GM23338 (cell line): ENCODE data around the gene RND3. TPM values are rescaled to one million over a fixed set of nuclear protein-coding genes. Genes with fewer than 3 reads are reported as not detected.

Experiments used
- ATAC-seq: fragments of 200-7000 bp; cut with Tn5 transposase; 3 replicates; pipeline ENCODE4 v1.9.1; 2020
- DNase-seq: peaks from one replicate; pipeline ENCODE4 v3.0.0-alpha.2; 2015; ENCODE audit warnings: low spot score
- H2AFZ ChIP-seq: fragments of 200-600 bp; sonication (generic); 2 replicates; pipeline ENCODE4 v1.8.0; 2016; ENCODE audit warnings: antibody characterized with exemption, mild to moderate bottlenecking, moderate library complexity
- H3F3A ChIP-seq: fragments of 200-600 bp; sonication (generic); replicated peaks from 2 replicates; pipeline ENCODE4 v1.8.0; 2017; ENCODE audit warnings: antibody characterized with exemption, mixed run types, low read depth
- H3K27ac ChIP-seq: fragments of 200-600 bp; sonication (generic); 2 replicates; pipeline ENCODE4 v1.6.1; 2016; ENCODE audit warnings: low read depth
- H3K27me3 ChIP-seq: fragments of 200-600 bp; sonication (generic); 2 replicates; pipeline ENCODE4 v1.8.0; 2016; ENCODE audit warnings: mild to moderate bottlenecking, mixed run types, moderate library complexity; ENCODE audit not compliant: insufficient read depth
- H3K36me3 ChIP-seq: fragments of 200-600 bp; sonication (generic); 2 replicates; pipeline ENCODE4 v1.8.0; 2016; ENCODE audit warnings: mild to moderate bottlenecking; ENCODE audit not compliant: insufficient read depth
- H3K4me1 ChIP-seq: fragments of 200-600 bp; sonication (generic); 2 replicates; pipeline ENCODE4 v1.8.0; 2016; ENCODE audit warnings: mild to moderate bottlenecking, moderate library complexity; ENCODE audit not compliant: insufficient read depth
- H3K4me2 ChIP-seq: fragments of 200-600 bp; sonication (generic); 2 replicates; pipeline ENCODE4 v1.7.1; 2017; ENCODE audit warnings: mixed run types
- H3K4me3 ChIP-seq: fragments of 200-600 bp; sonication (generic); 2 replicates; pipeline ENCODE4 v1.6.1; 2016; ENCODE audit warnings: mixed run types
- H3K79me2 ChIP-seq: fragments of 200-600 bp; sonication (generic); replicated peaks from 2 replicates; pipeline ENCODE4 v1.8.0; 2017; ENCODE audit warnings: mild to moderate bottlenecking; ENCODE audit not compliant: insufficient read depth
- H3K9me2 ChIP-seq: fragments of 200-600 bp; sonication (generic); 2 replicates; pipeline ENCODE4 v1.8.0; 2017; ENCODE audit not compliant: insufficient read depth
- H4K20me1 ChIP-seq: fragments of 200-600 bp; sonication (generic); replicated peaks from 2 replicates; pipeline ENCODE4 v1.8.0; 2017; ENCODE audit warnings: mild to moderate bottlenecking; ENCODE audit not compliant: insufficient read depth
- H3K27ac Mint-ChIP-seq: 2 replicates; pipeline ENCODE4 v1.8.0; 2020; ENCODE audit warnings: inconsistent platforms, mild to moderate bottlenecking, moderate library complexity, mixed read lengths
- H3K27me3 Mint-ChIP-seq: 3 replicates; pipeline ENCODE4 v1.8.0; 2022; ENCODE audit warnings: low read depth, mild to moderate bottlenecking, moderate library complexity, mixed read lengths, inconsistent platforms; ENCODE audit not compliant: insufficient read depth, poor library complexity
- H3K36me3 Mint-ChIP-seq: 3 replicates; pipeline ENCODE4 v1.8.0; 2021; ENCODE audit warnings: low read depth, mild to moderate bottlenecking, inconsistent platforms, moderate library complexity, mixed read lengths
- H3K4me1 Mint-ChIP-seq: 3 replicates; pipeline ENCODE4 v1.8.0; 2020; ENCODE audit warnings: mild to moderate bottlenecking, inconsistent platforms, mixed read lengths
- H3K4me3 Mint-ChIP-seq: 3 replicates; pipeline ENCODE4 v1.8.0; 2021; ENCODE audit warnings: moderate library complexity, mild to moderate bottlenecking, inconsistent platforms, mixed read lengths
- H3K9me3 Mint-ChIP-seq: 3 replicates; pipeline ENCODE4 v1.8.0; 2020; ENCODE audit warnings: moderate library complexity, mild to moderate bottlenecking, inconsistent platforms, mixed read lengths
- CREB1 ChIP-seq: fragments of 250-450 bp; sonication (Bioruptor Pico); IDR thresholded peaks from 2 replicates; pipeline ENCODE4 v1.5.0; 2020; ENCODE audit warnings: low read depth, mild to moderate bottlenecking, moderate library complexity
- EZH2phosphoT487 ChIP-seq: fragments of 200-600 bp; sonication (generic); IDR thresholded peaks from one replicate; pipeline ENCODE4 v1.8.1; 2018; ENCODE audit warnings: antibody characterized with exemption; ENCODE audit not compliant: unreplicated experiment
- JUNB ChIP-seq: IDR thresholded peaks from one replicate; pipeline ENCODE4 v1.6.1; 2016; ENCODE audit warnings: antibody characterized with exemption; ENCODE audit not compliant: unreplicated experiment
- NANOG ChIP-seq: IDR thresholded peaks from 2 replicates; pipeline ENCODE4 v1.6.1; 2016; ENCODE audit warnings: antibody characterized with exemption, borderline replicate concordance
- STAT1 ChIP-seq: IDR thresholded peaks from one replicate; pipeline ENCODE4 v1.6.1; 2016; ENCODE audit warnings: antibody characterized with exemption; ENCODE audit not compliant: unreplicated experiment
- ZNF114 ChIP-seq: fragments of 250-450 bp; sonication (Bioruptor Pico); IDR thresholded peaks from 2 replicates; pipeline ENCODE4 v1.5.0; 2020; ENCODE audit warnings: mild to moderate bottlenecking, moderate library complexity
- ZNF331 ChIP-seq: fragments of 250-450 bp; sonication (Bioruptor Pico); IDR thresholded peaks from 2 replicates; pipeline ENCODE4 v1.5.0; 2020; ENCODE audit warnings: low read depth, mild to moderate bottlenecking, moderate library complexity
- polyA plus RNA-seq: library from polyadenylated mRNA; unstranded; fragments of >200 nt; fragmentation: Nextera tagmentation; extraction: Ambion mirVana; gene quantifications from 2 replicates; pipeline ENCODE4 v1.2.1, GENCODE V29; 2016
- total RNA-seq: library from RNA; depleted of rRNA; stranded (reverse); fragments of >200 nt; shearing (Covaris generic); gene quantifications from 2 replicates; pipeline ENCODE4 v1.2.3, GENCODE V29; 2014
- TF ChIP-seq, protein P1 (sequence below): IDR thresholded peaks from 2 replicates; pipeline ENCODE4 v1.6.1; 2016; ENCODE audit warnings: antibody characterized with exemption
- TF ChIP-seq, protein P2 (sequence below): fragments of 250-450 bp; sonication (Bioruptor Pico); IDR thresholded peaks from 2 replicates; pipeline ENCODE4 v1.5.0; 2020; ENCODE audit warnings: mild to moderate bottlenecking, moderate library complexity
- TF ChIP-seq, protein P3 (sequence below), 2 experiments: fragments of 200-600 bp in 1 of 2; sonication (generic) in 1 of 2; conservative IDR thresholded peaks; 2 replicates each; pipeline versions ENCODE4 v1.5.1 to v1.6.1; 2016 to 2017; ENCODE audit warnings: antibody characterized with exemption in 2 of 2, low read depth in 2 of 2, mild to moderate bottlenecking in 2 of 2, moderate library complexity in 1 of 2
- TF ChIP-seq, protein P4 (sequence below): IDR thresholded peaks from one replicate; pipeline ENCODE4 v1.6.1; 2018; ENCODE audit warnings: antibody characterized with exemption; ENCODE audit not compliant: unreplicated experiment

Gene RND3
- total and polyA plus RNA-seq, 2 experiments from 2014 or later: 48.2 to 55.3 TPM

DNA sequence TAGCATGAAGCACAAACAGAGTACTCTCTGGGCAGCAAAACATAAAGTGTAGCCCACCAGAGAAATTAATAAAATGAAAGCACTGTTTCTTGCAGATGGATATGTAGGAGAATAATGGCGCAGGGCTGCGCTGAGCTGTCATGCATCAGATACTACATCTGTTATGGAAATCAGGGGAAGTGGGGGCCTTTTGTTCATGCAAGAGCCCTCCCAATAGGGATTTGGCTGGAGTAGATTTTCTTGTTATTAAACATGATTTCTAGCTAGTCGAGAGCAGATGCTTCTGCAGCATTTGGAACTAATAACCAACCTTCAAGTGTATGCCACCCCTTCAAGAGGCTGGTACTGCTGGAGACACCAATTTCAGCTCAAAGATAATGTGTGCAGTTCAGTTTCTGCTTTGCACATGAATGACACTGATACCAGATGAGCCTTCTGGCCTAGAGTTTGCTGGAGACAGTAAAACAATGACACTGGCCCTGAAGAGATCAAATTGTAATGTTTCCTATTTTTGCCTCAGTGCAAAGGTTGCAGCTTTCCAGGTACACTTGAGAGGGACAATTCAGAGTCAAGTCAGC lies 58.0 kb downstream of the RND3 start (continued):
- TF ChIP-seq, protein P1, sequence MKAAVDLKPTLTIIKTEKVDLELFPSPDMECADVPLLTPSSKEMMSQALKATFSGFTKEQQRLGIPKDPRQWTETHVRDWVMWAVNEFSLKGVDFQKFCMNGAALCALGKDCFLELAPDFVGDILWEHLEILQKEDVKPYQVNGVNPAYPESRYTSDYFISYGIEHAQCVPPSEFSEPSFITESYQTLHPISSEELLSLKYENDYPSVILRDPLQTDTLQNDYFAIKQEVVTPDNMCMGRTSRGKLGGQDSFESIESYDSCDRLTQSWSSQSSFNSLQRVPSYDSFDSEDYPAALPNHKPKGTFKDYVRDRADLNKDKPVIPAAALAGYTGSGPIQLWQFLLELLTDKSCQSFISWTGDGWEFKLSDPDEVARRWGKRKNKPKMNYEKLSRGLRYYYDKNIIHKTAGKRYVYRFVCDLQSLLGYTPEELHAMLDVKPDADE: no peak

DNA sequence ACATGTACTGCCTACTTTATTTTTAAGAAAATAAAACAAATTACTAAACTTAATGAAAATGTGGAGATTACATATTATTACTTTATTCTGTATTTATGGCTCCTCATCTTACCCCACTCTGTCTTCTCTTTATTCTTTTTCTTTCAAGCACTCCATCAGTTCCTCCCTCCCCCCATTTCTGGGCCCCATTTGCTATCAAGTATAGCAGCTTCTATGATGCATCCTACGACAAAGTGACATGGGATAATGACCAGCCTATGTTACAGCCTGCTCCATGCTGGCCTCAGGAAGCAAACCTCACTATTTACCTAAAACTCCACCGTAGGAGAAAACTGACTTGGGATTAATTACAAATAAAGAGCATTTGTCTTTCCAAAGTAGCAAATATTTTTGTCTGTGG lies 58.8 kb downstream of the RND3 start:
- Histone ChIP-seq H2AFZ (no peak overlapping the region), H3K36me3 (no peaks in the 10 kb centered on the region), H3F3A (no peaks in the 10 kb centered on the region), H3K4me3 (no peak overlapping the region), H3K27ac (no peak overlapping the region), H3K27me3 (no peaks in the 10 kb centered on the region), H3K4me1 (peaks cover 25% of the 10 kb centered on the region), H3K79me2 (no peaks in the 10 kb centered on the region), H3K9me2 (0 out of 2 replicates have a peak, but pooled peaks cover 3% of the 10 kb centered on the region), H4K20me1 (no peaks in the 10 kb centered on the region), H3K4me2 (no peak overlapping the region)
- Mint-ChIP-seq H3K4me1 (peaks cover 37% of the 10 kb centered on the region), H3K27ac (no peak overlapping the region), H3K27me3 (peaks cover 5% of the 10 kb centered on the region), H3K36me3 (no peaks in the 10 kb centered on the region), H3K4me3 (no peak overlapping the region), H3K9me3 (no peaks in the 10 kb centered on the region)
- no peak for DNase-seq
- no peak for ATAC-seq
- no peak for TF ChIP-seq ZNF114 (CRISPR knock-in tag)
- TF ChIP-seq, protein P2, sequence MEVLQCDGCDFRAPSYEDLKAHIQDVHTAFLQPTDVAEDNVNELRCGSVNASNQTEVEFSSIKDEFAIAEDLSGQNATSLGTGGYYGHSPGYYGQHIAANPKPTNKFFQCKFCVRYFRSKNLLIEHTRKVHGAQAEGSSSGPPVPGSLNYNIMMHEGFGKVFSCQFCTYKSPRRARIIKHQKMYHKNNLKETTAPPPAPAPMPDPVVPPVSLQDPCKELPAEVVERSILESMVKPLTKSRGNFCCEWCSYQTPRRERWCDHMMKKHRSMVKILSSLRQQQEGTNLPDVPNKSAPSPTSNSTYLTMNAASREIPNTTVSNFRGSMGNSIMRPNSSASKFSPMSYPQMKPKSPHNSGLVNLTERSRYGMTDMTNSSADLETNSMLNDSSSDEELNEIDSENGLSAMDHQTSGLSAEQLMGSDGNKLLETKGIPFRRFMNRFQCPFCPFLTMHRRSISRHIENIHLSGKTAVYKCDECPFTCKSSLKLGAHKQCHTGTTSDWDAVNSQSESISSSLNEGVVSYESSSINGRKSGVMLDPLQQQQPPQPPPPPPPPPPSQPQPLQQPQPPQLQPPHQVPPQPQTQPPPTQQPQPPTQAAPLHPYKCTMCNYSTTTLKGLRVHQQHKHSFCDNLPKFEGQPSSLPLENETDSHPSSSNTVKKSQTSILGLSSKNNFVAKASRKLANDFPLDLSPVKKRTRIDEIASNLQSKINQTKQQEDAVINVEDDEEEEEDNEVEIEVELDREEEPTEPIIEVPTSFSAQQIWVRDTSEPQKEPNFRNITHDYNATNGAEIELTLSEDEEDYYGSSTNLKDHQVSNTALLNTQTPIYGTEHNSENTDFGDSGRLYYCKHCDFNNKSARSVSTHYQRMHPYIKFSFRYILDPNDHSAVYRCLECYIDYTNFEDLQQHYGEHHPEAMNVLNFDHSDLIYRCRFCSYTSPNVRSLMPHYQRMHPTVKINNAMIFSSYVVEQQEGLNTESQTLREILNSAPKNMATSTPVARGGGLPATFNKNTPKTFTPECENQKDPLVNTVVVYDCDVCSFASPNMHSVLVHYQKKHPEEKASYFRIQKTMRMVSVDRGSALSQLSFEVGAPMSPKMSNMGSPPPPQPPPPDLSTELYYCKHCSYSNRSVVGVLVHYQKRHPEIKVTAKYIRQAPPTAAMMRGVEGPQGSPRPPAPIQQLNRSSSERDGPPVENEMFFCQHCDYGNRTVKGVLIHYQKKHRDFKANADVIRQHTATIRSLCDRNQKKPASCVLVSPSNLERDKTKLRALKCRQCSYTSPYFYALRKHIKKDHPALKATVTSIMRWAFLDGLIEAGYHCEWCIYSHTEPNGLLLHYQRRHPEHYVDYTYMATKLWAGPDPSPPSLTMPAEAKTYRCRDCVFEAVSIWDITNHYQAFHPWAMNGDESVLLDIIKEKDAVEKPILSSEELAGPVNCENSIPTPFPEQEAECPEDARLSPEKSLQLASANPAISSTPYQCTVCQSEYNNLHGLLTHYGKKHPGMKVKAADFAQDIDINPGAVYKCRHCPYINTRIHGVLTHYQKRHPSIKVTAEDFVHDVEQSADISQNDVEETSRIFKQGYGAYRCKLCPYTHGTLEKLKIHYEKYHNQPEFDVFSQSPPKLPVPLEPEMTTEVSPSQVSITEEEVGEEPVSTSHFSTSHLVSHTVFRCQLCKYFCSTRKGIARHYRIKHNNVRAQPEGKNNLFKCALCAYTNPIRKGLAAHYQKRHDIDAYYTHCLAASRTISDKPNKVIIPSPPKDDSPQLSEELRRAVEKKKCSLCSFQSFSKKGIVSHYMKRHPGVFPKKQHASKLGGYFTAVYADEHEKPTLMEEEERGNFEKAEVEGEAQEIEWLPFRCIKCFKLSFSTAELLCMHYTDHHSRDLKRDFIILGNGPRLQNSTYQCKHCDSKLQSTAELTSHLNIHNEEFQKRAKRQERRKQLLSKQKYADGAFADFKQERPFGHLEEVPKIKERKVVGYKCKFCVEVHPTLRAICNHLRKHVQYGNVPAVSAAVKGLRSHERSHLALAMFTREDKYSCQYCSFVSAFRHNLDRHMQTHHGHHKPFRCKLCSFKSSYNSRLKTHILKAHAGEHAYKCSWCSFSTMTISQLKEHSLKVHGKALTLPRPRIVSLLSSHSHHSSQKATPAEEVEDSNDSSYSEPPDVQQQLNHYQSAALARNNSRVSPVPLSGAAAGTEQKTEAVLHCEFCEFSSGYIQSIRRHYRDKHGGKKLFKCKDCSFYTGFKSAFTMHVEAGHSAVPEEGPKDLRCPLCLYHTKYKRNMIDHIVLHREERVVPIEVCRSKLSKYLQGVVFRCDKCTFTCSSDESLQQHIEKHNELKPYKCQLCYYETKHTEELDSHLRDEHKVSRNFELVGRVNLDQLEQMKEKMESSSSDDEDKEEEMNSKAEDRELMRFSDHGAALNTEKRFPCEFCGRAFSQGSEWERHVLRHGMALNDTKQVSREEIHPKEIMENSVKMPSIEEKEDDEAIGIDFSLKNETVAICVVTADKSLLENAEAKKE (CRISPR knock-in tag): no peak
- TF ChIP-seq ZNF331: no peak
- no peak for TF ChIP-seq STAT1
- no peak for TF ChIP-seq EZH2phosphoT487
- no peak for TF ChIP-seq NANOG
- TF ChIP-seq, protein P1: no peak
- TF ChIP-seq, protein P3, sequence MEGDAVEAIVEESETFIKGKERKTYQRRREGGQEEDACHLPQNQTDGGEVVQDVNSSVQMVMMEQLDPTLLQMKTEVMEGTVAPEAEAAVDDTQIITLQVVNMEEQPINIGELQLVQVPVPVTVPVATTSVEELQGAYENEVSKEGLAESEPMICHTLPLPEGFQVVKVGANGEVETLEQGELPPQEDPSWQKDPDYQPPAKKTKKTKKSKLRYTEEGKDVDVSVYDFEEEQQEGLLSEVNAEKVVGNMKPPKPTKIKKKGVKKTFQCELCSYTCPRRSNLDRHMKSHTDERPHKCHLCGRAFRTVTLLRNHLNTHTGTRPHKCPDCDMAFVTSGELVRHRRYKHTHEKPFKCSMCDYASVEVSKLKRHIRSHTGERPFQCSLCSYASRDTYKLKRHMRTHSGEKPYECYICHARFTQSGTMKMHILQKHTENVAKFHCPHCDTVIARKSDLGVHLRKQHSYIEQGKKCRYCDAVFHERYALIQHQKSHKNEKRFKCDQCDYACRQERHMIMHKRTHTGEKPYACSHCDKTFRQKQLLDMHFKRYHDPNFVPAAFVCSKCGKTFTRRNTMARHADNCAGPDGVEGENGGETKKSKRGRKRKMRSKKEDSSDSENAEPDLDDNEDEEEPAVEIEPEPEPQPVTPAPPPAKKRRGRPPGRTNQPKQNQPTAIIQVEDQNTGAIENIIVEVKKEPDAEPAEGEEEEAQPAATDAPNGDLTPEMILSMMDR (conservative IDR thresholded peaks at IDR 0.05; ENCODE audit: low read depth in 2 of 2): no peak
- no peak for TF ChIP-seq CREB1 (CRISPR knock-in tag)
- TF ChIP-seq, protein P4, sequence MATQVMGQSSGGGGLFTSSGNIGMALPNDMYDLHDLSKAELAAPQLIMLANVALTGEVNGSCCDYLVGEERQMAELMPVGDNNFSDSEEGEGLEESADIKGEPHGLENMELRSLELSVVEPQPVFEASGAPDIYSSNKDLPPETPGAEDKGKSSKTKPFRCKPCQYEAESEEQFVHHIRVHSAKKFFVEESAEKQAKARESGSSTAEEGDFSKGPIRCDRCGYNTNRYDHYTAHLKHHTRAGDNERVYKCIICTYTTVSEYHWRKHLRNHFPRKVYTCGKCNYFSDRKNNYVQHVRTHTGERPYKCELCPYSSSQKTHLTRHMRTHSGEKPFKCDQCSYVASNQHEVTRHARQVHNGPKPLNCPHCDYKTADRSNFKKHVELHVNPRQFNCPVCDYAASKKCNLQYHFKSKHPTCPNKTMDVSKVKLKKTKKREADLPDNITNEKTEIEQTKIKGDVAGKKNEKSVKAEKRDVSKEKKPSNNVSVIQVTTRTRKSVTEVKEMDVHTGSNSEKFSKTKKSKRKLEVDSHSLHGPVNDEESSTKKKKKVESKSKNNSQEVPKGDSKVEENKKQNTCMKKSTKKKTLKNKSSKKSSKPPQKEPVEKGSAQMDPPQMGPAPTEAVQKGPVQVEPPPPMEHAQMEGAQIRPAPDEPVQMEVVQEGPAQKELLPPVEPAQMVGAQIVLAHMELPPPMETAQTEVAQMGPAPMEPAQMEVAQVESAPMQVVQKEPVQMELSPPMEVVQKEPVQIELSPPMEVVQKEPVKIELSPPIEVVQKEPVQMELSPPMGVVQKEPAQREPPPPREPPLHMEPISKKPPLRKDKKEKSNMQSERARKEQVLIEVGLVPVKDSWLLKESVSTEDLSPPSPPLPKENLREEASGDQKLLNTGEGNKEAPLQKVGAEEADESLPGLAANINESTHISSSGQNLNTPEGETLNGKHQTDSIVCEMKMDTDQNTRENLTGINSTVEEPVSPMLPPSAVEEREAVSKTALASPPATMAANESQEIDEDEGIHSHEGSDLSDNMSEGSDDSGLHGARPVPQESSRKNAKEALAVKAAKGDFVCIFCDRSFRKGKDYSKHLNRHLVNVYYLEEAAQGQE: no peak
- no peak for TF ChIP-seq JUNB
